ENCODE measurements around the gene PFKL. TPM values are rescaled to one million over a fixed set of nuclear protein-coding genes. Genes with fewer than 3 reads are reported as not detected.

PFKL gene
- total and polyA plus RNA-seq, 2 experiments from 2014 or later = 199 to 239 TPM

DNA sequence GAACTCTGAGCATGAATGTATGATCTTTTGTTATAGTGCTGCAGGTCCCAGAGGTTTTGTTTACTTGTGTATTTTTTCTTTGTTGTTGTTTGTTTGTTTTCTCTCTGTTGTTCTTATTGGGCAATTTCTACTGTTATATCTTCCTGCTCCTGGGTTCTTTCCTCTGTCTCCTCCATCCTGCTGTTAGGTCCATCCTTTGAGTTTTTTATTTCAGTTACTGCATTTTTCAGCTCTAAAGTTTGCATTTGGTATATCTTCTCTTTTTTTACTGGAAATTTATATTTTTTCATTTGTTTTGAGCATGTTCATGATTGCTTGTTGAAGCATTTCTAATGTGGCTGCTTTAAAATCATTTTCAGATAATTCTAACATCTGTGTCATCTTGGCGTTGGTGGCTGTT, 63.4 kb downstream of the PFKL start:
- H2AFZ ChIP-seq = no peak overlapping the region
- in situ Hi-C loops (cut with MboI) = no loop called here
- H3K9ac ChIP-seq = no peak overlapping the region
- no peak overlapping the region for H3K4me3 ChIP-seq
- no peak for DNase-seq
- no peaks in the 10 kb centered on the region for H3K4me1 ChIP-seq (ENCODE audit: insufficient read depth)
- H3K79me2 ChIP-seq (ENCODE audit: insufficient read depth) = no peaks in the 10 kb centered on the region
- H3K9me3 ChIP-seq (ENCODE audit: low read depth) = no peaks in the 10 kb centered on the region
- H3K27ac ChIP-seq = no peak overlapping the region
- H3K9me2 ChIP-seq (ENCODE audit: insufficient read depth) = no peaks in the 10 kb centered on the region
- 9 to 10% methylated on average over 1 of the region's 1 CpG for WGBS, 2 experiments (ENCODE audit: low coverage in 1 of 2, low lambda C conversion rate in 2 of 2, missing lambda C conversion rate in 2 of 2)
- no peaks in the 10 kb centered on the region; the same call in 1 of the 2 replicates for H3K27me3 ChIP-seq (replicated peaks; ENCODE audit: insufficient read depth)
- no peaks in the 10 kb centered on the region for H3K36me3 ChIP-seq (ENCODE audit: low read depth)
- no peaks in the 10 kb centered on the region for H3F3A ChIP-seq (ENCODE audit: insufficient read depth)
- TF ChIP-seq EZH2phosphoT487 (IDR thresholded peaks at IDR 0.05; ENCODE audit: insufficient read depth, low read depth) (no peak), EZH2 (IDR thresholded peaks at IDR 0.05; ENCODE audit: insufficient read depth, poor library complexity, severe bottlenecking) (no peak)
- no peaks in the 10 kb centered on the region for H4K20me1 ChIP-seq (ENCODE audit: insufficient read depth)
- H3K4me2 ChIP-seq (ENCODE audit: unreplicated experiment) = no peak overlapping the region

DNA sequence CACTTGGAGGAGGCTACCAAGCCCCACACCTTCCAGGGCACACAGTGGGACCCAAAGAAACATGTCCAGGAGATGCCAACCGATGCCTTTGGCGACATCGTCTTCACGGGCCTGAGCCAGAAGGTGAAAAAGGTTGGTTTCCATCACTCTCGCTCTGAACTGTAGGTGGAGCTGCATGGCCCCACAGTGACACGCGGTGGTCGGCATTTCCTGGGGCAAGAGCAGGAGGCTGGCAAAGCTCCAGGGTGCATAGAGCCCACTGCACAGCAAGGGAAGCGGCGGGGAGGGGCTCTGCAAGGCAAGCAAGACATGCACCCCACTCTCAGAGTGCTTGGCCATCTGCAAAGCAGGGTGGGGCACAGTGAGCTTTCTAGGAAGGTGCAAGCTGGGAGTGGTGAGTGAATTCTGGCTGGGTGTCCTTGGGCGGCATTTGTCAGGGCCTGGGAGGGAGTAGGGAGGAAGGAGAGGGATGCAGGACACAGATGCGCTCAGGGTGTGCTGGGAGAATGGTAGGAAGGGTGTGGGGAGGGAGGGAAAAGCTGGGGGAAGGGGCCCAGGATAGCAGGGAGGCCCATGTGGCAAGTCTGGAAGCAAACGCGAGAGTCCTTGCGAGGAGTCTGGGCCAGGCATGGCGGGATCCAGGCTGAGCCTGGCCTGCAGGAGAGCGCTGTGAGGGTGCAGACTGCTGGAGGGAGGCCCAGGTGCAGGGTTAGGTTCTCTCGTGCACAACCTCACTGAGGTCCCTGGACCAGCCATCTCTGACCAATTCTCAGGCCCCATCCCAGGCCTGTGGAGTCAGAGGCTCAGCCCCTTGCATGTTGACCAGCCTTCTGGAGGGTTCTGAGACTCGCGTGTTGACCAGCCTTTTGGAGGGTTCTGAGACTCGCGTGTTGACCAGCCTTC, 64.5 kb downstream of the PFKL start:
- TF ChIP-seq EZH2 (IDR thresholded peaks at IDR 0.05; ENCODE audit: insufficient read depth, poor library complexity, severe bottlenecking) = no peak
- TF ChIP-seq EZH2phosphoT487 (IDR thresholded peaks at IDR 0.05; ENCODE audit: insufficient read depth, low read depth) = no peak
- Histone ChIP-seq H3K4me2 (ENCODE audit: unreplicated experiment) (no peak overlapping the region), H2AFZ (no peak overlapping the region), H3K4me1 (ENCODE audit: insufficient read depth) (no peaks in the 10 kb centered on the region), H3K9me2 (ENCODE audit: insufficient read depth) (no peaks in the 10 kb centered on the region), H3K27ac (no peak overlapping the region), H3K4me3 (no peak overlapping the region), H3K36me3 (ENCODE audit: low read depth) (no peaks in the 10 kb centered on the region), H3K27me3 (replicated peaks; ENCODE audit: insufficient read depth) (no peaks in the 10 kb centered on the region; the same call in 1 of the 2 replicates), H3K9me3 (ENCODE audit: low read depth) (no peaks in the 10 kb centered on the region), H4K20me1 (ENCODE audit: insufficient read depth) (no peaks in the 10 kb centered on the region), H3K79me2 (ENCODE audit: insufficient read depth) (no peaks in the 10 kb centered on the region), H3F3A (ENCODE audit: insufficient read depth) (no peaks in the 10 kb centered on the region), H3K9ac (no peak overlapping the region)
- in situ Hi-C loops (cut with MboI) = no loop called here
- DNase-seq = no peak
- WGBS, 2 experiments (ENCODE audit: low coverage in 1 of 2, low lambda C conversion rate in 2 of 2, missing lambda C conversion rate in 2 of 2) = 39 to 45% methylated on average over 20 to 22 of the region's 22 CpGs

- Histone ChIP-seq H3K36me3 (ENCODE audit: low read depth) (no peaks in the 10 kb centered on the region), H3K79me2 (ENCODE audit: insufficient read depth) (no peaks in the 10 kb centered on the region), H2AFZ (no peak overlapping the region), H3F3A (ENCODE audit: insufficient read depth) (no peaks in the 10 kb centered on the region), H3K4me3 (no peak overlapping the region), H3K27me3 (replicated peaks; ENCODE audit: insufficient read depth) (no peaks in the 10 kb centered on the region; the same call in 1 of the 2 replicates), H3K4me1 (ENCODE audit: insufficient read depth) (no peaks in the 10 kb centered on the region), H3K9me3 (ENCODE audit: low read depth) (no peaks in the 10 kb centered on the region), H3K9ac (no peak overlapping the region), H3K4me2 (ENCODE audit: unreplicated experiment) (no peak overlapping the region), H3K9me2 (ENCODE audit: insufficient read depth) (no peaks in the 10 kb centered on the region), H4K20me1 (ENCODE audit: insufficient read depth) (no peaks in the 10 kb centered on the region), H3K27ac (no peak overlapping the region)
- 39 to 47% methylated on average over 14 to 16 of the region's 18 CpGs for WGBS, 2 experiments (ENCODE audit: low coverage in 1 of 2, low lambda C conversion rate in 2 of 2, missing lambda C conversion rate in 2 of 2)
- no peak for DNase-seq
- TF ChIP-seq EZH2 (IDR thresholded peaks at IDR 0.05; ENCODE audit: insufficient read depth, poor library complexity, severe bottlenecking) (no peak), EZH2phosphoT487 (IDR thresholded peaks at IDR 0.05; ENCODE audit: insufficient read depth, low read depth) (no peak)
- in situ Hi-C loops (cut with MboI) = no loop called here
Observed at GRCh38 chr21:44365251-44365966, 65.6 kb downstream of the PFKL start.

- in situ Hi-C loops (cut with MboI) = no loop called here
- H3K36me3 ChIP-seq (ENCODE audit: low read depth) = no peaks in the 10 kb centered on the region
- no peak for DNase-seq
- no peaks in the 10 kb centered on the region for H3K9me3 ChIP-seq (ENCODE audit: low read depth)
- no peak overlapping the region for H3K27ac ChIP-seq
- no peaks in the 10 kb centered on the region; the same call in 1 of the 2 replicates for H3K27me3 ChIP-seq (replicated peaks; ENCODE audit: insufficient read depth)
- 52% methylated on average over 11 to 22 of the region's 22 CpGs for WGBS, 2 experiments (ENCODE audit: low coverage in 1 of 2, low lambda C conversion rate in 2 of 2, missing lambda C conversion rate in 2 of 2)
- TF ChIP-seq EZH2 (IDR thresholded peaks at IDR 0.05; ENCODE audit: insufficient read depth, poor library complexity, severe bottlenecking) (no peak), EZH2phosphoT487 (IDR thresholded peaks at IDR 0.05; ENCODE audit: insufficient read depth, low read depth) (no peak)
- H3K9ac ChIP-seq = no peak overlapping the region
- H3F3A ChIP-seq (ENCODE audit: insufficient read depth) = no peaks in the 10 kb centered on the region
- no peaks in the 10 kb centered on the region for H3K79me2 ChIP-seq (ENCODE audit: insufficient read depth)
- no peak overlapping the region for H3K4me2 ChIP-seq (ENCODE audit: unreplicated experiment)
- no peaks in the 10 kb centered on the region for H3K9me2 ChIP-seq (ENCODE audit: insufficient read depth)
- H2AFZ ChIP-seq = no peak overlapping the region
- no peaks in the 10 kb centered on the region for H4K20me1 ChIP-seq (ENCODE audit: insufficient read depth)
- H3K4me3 ChIP-seq = no peak overlapping the region
- no peaks in the 10 kb centered on the region for H3K4me1 ChIP-seq (ENCODE audit: insufficient read depth)
Observed at GRCh38 chr21:44365967-44366585, 66.2 kb downstream of the PFKL start.
